ENCODE results near the gene EVX1.

The EVX1 gene

DNA sequence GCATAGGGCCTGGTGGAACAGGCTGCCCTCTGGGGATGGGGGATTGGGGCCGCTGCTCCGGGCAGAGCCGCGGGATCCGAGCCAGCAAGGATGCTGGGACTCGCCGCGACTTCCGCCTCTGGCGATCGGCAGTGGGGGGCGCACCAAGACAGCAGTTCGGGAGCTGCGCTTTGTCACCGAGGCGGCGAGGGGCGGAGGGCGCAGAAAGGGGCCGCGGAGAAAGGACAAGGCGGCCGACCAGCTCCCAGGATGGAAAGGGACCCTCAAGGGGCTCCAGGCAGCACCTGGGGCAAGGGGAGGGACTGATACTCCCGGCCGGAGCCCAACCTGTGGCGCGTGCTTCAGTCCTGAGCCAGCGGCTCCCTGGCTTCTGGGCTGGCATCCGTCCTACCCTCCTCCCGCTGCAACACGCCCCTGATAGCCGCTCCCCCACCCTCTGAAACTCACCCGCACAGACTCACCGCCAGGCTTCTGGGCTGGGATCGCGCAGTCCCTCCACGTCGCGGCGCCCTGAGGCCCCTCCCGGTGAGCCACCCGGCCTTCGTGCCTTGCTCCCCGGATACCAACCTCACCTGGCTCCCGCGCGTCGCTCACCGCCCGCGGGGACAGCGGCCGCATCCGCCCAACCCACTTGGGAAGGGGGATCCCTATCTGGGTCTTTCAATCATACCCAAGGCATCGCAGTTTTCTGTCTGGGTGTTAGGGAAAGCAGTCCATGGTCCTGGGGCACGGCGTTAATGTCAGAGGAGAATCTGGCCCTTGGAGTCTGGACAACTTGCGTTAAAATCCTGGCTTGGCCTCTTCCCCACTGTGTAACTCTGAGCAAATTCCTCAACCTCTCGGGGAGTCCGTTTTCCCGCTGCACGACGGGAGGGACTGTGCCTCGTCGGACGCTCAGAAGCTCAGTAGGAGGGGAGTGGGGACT is 7.0 kb upstream of the EVX1 start:
- no peak for DNase-seq

DNA sequence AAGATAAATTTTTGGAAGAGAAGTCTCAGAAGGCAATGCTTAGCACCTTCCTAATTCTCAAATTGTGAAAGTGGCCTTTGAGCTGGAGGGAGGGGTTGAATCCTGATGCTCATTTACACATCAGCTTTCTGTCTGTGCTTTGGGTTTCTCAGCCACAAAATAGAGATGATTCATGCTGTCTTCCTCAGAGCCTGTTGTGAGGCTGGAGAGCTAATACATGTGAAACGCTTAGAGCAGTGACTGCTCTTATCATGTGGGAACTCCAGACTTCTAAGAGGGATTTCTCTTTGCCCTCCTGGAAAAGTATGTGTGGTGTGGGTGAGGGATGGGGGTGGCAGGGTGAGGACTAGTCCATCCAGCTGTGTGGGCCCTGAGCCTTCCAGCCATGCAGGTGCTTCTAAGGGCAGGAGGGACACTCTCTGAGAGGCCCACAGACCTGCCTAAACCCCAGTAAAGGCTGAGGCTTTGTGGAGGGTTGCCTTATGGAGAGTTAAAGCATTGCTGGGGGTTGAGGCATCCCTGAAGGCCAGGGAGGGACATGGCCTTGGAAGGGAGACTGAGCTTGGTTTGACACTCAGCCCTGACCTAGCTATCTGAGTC is 4.8 kb upstream of the EVX1 start:
- DNase-seq, result no peak

DNA sequence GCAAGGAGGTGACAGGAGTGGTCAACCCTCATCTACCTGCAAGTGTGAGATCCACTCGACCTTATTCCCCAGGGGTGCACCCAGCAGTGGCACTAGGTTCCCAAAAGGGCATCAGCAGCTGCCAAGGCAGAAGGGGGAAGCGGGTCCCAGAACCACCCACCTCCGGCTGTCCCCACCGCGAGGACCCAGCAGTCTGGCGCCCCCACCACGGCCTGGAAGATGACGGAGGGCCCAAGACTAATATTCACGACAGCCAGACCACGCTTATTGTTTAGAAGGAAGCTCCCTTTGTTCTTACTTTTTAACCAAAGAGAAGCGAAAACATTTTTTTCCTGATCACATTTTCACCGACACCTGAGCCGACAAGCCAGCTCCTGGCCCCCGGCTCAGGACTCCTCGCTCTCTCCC is 3.6 kb upstream of the EVX1 start:
- DNase-seq, result no peak

DNA sequence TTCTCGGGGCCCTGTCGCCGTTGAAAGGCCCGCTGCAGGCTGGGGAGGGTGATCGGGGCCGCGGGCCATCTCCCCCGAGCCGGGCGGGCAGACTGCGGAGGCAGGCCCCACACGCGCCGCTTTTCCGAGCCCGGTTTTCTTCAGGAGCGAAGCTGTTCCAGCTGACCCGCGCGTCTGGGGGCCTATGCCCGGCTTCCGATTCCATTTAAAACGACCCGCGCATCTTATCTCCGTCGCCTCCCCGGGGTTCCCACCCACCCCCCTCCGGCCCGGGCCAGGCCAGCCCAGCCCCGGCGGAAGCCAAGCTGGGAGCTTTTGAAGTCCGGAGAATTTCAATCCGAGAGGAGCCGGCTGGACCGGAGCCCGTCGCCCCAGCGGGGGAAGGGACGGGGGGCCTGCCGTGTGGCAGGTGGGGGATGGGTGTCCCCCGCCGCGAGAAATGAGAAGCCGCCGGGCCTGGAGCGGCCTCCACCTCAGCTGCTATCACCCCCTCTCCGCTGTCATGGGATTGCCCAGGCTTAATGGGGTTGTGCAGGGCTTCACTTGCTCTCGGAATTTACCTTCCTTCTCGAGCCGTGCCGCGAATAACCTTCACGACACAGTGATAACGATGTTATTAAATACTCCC is 3.1 kb upstream of the EVX1 start:
- DNase-seq, result no peak

DNA sequence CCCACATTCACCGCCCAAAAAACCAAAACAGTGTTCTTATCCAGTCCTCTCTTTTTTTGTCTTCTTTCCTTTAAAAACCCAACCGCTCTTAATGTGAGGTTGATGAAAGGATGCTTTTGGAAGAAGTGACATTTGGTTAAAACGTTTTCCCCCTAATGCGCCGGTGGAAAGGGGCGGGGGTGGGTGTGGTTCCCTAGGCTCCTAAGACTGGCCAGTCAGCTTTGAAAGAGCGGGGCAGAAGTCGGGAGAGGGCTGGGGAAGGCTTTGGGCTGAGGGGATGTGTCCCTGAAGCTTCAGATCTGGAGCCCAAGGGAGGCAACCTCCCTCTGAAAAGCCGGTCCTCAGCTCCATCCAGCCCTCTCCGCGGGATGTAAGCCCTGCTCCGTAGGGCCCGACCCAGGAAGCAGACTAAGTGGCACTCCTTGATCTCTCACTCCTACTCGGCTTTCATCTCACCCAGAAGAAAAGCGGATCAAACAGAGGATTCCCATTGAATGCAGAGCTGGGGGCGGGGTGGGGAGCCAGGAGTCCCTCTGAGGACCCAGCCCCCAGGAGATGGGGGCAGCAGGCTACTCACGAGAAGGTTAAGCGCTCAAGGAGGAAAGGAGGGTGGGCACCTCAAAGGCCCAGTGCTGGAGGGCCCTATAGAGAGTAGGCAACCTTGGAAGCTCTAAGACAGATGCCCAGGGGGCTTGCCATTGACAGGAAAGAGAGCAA is 2.4 kb upstream of the EVX1 start:
- DNase-seq, result no peak

DNA sequence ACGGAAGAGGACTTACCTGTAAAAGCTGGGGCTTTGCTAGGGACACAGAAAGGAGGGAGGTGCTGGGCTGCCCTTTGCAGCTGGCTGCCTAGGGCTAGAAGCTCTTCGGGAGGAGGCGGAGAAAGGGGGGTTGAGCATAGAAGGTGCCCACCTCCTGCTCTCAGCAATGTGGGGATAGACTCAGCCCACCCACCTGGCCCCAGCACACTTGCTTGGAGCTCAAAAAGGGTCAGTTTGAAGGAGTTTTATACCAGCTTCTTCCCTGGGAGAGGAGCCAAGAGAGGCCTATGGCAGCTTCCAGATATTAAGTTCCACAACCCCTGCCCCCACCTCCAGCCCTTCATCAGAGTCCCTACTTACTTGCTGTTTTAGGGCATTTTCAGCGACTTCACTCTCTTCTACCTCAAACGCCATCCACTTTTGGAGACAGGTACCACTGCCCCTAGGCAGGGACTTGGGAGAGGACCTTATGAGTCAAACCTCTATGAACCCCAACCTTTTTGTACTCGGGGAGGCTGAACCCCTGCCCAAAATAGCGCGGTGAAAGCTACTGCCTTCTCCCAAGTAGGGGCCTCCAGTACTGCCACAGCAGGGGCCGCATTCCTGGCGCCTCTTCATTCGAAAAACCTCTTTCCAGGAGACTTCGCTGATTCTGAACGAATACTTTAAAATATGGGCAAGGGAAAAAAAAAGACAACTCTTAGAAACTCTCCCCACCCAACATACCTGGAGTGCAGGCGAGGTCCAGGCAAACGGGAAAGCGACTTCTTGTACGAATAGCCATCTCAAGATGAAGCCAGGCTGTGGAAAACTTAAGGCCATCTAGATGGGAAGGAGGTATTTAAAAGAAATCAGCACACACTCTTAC is 1.2 kb upstream of the EVX1 start:
- DNase-seq, result no peak

DNA sequence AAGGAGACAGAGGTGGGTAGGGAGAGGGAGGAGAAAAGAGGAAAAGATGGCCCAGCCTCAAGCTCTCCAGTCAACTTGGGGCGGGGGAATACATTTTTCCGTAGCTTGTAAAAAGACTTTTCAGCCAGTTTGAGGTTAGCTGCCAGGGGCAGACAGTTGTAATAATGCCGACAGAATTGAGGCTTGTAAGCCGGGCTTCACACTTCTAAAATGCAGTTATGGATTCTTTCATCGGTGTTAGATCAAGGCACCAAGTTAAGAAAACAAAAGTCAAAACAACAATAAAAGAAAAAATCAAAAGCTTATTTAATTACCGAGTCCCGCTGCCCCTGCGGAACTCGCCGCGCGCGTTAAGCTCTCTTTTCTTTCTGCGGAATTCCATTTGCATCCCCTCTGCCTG is 448 bp upstream of the EVX1 start:
- DNase-seq, result no peak

DNA sequence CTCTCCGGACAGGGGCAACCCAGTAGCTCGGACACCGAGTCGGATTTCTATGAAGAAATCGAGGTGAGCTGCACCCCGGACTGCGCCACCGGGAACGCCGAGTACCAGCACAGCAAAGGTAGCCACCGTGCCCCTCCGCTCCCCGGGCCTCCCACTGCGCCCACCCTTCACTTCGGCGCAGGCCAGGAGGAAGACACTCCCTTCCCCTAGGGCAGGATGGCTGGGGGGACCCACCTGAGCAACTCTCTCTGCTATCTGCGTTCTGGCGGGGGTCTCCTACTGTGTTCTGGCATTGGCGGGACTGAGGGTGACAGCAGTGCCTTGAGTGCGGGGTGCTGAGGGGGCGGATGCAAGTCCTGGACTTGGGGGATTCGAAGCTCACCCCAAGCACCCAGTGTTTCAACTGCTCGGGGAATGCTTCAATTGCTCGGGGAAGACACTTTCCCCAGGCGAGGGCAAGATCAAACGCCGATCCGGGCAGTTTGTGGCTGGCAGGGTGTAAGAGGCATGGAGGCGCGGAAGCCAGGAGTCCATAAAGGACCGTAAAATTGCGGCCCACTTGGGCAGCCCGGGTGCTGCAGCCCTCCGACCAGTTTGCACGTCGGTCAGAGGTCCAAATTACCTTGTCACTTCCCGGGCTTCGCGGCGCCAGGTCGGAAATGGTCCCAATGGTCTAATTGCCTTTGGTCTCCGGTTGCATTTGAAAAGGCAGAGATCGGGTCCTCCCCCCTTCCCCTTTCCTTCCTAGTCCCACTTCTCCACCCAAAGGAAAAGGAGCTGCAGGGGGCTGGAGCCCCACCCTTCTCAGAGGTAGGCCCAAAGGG is 950 bp downstream of the EVX1 start:
- DNase-seq, result no peak

DNA sequence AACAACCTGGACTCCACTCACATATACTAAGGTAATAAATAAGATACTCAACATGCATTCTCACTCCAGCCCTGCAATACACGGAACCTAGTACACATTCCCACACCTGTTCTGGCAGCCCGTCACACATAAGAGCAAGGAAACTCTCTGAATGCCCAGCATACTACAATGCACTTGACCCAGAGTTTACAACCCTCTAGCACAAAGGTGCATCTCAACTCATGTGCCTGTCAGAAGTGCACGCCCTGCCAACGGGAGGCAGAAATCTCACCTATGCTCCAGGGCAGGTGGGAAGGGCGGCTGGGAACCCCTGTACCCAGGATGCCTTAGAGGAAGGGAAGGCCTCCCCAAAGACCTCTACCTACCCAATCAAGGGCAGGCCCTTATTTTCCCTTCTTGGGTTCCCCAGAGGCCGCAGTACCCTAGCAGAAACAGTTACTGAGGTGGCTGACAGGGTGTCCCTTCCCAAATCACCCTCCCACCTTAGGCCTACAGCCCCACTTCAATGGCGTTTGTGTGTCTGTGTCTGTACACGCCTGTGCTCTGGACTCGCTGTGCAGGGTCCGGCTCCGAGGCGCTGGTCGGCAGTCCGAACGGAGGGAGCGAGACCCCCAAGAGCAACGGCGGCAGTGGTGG is 2.0 kb downstream of the EVX1 start:
- DNase-seq, result no peak

DNA sequence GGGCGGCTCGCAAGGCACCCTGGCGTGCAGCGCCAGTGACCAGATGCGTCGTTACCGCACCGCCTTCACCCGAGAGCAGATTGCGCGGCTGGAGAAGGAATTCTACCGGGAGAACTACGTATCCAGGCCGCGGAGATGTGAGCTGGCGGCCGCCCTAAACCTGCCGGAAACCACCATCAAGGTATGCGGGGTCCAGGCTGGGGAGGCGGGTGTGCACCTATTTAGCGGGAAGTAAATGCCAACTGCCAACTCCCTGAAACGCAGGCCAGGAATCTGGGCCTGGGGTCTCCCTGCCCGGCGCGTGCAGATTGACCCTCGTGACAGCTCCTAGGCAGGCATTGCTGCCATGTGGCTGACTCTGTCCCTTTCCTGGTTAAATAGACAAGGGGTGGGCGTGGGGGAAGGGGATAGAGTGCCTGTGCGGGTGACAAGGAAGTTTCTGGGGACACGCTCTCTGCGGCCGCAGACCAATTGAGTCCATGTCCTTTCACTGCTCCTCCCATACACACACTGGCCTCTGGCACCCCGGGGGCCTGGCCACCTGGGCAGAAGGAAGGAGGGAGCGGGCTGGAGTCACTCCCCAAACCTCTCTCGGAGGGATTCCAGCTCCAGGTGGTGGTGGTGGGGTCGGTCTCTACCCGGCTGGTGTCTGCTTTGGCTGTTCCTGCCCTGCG is 2.7 kb downstream of the EVX1 start:
- DNase-seq, result no peak

DNA sequence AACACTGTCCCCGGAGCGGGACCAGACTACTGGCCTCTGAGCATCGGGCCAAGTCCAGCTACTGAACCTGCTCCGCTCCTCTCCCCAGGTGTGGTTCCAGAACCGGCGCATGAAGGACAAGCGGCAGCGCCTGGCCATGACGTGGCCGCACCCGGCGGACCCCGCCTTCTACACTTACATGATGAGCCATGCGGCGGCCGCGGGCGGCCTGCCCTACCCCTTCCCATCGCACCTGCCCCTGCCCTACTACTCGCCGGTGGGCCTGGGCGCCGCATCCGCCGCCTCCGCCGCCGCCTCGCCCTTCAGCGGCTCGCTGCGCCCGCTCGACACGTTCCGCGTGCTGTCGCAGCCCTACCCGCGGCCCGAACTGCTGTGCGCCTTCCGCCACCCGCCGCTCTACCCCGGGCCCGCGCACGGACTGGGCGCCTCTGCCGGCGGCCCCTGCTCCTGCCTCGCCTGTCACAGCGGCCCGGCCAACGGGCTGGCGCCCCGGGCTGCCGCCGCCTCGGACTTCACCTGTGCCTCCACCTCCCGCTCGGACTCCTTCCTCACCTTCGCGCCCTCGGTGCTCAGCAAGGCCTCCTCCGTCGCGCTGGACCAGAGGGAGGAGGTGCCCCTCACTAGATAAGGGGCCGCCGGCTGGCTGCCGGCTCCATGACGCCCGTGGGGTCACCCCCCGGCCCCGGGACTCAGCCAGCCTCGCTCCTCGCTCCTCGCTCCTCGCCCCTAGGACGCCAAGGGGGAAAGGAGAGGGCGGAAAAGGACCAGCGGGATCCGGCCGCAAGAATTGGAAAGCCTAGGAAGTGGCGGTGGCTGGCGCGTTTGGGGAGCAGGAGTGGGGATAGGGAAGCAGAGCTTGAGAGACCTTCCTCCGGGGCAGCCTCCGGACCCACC is 3.4 kb downstream of the EVX1 start:
- no peak for DNase-seq

DNA sequence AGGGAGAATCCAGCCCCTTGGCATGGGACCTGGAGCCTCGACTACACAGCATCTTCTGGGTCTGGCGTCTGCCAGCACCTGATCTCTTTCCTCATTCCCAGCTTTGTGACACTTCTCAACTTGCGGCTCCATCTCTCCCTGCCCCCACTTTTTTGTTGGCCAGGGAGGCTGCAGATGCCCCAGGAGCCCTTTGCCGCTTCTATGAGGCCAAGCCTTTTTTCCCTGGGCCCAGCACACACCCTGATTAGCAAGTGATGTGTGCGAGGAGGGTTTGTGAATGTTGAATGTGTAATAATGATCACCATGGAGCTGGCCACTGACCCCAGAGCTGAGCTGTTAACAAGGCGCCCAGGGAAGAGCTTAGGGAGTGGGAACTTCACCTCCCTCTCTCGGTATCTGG is 4.4 kb downstream of the EVX1 start:
- no peak for DNase-seq

DNA sequence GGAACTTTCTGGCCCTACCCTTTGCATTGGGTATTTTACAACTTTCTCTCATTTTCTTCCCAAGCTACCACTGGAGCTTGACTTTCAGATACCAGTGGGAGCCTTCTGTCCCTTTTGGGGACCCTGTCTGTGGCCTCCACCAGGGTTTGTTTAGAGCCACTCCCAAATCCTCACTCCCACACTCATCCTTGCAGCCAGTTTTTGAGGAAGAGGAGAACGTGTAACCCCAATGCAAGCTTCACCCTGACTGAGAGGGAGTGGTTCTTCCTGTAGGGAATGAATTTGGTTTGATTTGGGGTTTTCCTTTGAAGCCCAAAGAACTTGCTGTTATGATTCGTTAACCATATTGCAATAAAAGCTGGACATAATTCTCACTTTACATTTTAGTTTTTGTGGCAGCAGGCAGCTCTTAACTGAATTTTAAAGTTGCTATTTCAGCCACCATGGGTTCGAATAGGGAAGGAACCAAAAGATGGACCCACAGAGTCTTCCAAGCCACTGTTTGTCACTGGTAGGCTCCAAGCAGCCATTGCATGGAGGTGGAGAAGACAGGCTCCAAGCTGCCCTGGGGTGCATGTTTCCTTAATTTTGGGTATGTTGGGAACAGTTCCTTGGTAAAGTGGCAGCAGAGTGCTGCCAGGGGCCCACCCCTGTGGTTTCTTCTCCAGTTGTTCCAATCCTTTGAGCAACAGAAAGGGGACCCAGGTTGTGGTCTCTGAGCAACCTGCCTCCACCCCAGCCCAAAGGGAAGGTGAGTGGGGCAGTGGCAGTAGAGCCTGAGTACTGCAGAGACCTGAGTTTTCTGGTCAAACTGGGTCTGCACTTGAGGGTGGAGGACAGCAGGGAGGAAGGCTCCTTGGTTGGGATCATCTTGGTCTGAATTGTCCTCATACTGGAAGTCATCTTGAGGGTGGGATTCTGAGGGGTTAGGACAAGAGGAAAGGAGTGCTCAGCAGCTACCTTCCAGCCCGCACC is 5.1 kb downstream of the EVX1 start:
- no peak for DNase-seq

DNA sequence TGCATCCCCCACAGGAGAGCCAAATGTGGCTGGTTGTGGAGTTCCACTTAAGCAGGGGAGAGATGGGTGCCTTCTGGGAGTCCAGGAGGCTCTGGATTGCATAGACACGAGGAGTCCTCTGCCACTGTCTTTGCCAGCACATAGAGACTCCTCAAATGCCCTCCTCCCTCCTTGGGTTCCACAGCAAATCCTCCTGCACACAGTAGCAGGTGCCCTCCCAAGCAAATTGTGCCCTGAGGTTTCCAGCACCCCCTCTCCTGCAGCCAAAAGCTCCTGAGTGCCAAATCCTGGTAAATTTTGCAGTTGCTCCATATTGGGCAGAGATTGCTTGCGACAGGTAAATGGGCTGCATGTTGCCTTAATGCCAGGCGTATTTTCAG is 5.8 kb downstream of the EVX1 start:
- no peak for DNase-seq

DNA sequence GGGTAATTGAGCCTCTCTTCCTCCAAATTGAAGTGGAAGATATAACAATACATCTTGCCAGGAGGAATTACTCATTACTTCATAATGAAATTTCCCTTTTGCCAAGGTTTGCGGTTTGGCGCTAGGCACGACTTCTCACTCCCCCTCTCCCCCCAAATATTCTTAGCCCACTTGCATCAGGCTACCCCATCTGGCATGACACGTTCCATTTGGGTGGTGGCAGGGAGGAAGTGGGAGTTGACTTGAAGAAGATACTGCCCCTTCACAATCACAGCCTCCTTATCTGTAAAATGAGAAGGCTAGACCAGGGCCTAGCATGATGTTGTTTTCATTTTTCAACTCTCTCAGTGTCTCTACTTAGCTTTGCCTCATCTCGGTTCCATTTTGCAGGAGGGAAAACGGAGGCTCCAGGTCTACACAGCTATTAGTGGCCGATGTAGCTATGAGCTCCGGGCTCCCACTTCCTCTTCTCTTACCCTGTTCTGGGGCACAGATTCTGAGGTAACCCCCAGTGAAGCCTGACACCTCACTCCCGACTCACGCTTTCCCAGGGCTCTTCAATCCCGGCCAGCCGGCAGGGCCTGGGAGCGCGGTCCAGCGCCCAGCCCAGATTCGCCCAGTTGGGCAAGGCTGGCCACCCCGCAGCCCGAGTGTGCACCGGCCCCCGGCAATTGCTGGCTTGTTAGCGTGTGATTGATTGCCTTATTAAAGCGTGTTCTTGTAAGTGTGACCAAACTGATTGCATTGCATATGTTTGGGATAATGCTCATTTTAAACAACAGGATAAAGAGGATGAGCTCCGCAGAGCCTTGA is 6.5 kb downstream of the EVX1 start:
- no peak for DNase-seq

DNA sequence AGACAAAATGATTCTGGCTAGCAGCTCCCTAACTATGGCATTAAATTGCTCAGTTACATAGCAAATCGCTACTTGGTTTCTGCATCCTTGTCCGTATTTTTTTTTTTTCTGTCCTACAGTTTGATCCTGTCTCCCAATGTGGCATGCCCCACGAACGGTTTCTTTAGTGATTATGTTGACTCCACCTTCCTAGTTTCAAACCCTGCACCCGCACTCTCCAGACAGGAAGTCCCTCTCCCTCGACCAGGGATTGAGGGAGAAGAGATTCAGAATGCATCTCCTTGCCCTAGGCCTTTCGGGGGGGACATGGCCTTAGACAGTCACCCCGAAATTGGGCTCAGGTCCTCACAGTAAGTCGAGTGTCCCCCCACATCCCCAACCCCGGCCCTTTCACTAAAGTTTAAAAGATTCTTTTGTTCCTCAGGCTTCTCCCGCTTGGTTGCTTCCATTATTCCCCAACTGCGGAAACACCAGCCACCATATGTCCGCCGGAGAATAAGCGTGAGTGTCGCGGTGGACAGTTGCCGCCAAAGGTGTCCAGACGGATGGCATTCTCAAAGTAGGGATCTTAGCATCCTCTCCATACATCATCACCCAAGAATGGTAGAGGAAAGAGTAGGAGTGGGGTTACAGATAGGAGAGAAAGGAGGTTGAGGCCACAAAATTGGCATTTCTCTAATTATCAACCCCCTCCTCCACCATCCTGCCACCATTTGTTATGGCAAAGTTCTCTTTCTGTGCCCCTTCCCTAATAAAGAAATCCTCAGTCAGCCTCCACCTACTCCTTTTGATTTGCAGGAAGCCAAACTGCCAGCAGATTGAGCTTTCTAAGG is 7.3 kb downstream of the EVX1 start:
- DNase-seq, result no peak
